Dedifferentiated amniotic fluid mesenchymal stem cell (primary cell): Measurements from ENCODE around the gene RYK.
"Not testable (repeated sequence)": the region's sequence is repeated elsewhere in the genome, so short reads cannot be mapped to it uniquely, and the experiment has no call there.

Source experiments
- DNase-seq: peaks from one replicate; pipeline ENCODE4 v3.0.0-alpha.2; 2016; ENCODE audit errors: extremely low spot score

Gene RYK

DNA sequence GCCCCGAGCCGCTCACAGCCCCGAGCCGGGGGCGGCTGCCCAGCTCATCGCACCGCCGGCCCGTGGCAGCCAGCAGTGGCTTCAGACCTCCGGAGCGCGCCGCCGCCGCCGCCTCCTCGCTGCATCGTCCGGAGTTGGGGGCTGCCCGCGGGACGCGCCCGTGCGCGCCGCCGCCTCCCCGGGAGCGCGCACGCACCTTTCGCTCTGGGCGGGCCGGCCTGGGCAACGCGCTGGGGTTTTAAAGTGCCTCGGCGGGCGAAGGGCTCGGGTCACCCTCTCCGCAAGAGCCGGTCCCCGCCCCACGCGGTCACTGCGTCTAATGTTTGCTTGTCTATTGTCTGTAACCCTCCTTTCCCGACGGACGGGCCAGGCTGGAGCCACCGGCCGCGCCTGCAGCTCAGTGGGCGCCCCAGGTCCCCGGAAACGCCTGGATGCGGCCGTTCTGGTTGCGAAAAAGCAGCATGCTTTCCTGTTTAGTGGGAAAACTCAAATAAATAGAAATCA, at the start of gene RYK:
Gene RYK, minus strand, starts transcription at position 143 of the 504 bp plus-strand sequence. CDS start 205 bp downstream, outside the sequence.
- peak; percentile 49 for DNase-seq

- no peak for DNase-seq
These were observed 49.2 kb upstream of the RYK start for GRCh38 chr3:134299888-134300206.

DNA sequence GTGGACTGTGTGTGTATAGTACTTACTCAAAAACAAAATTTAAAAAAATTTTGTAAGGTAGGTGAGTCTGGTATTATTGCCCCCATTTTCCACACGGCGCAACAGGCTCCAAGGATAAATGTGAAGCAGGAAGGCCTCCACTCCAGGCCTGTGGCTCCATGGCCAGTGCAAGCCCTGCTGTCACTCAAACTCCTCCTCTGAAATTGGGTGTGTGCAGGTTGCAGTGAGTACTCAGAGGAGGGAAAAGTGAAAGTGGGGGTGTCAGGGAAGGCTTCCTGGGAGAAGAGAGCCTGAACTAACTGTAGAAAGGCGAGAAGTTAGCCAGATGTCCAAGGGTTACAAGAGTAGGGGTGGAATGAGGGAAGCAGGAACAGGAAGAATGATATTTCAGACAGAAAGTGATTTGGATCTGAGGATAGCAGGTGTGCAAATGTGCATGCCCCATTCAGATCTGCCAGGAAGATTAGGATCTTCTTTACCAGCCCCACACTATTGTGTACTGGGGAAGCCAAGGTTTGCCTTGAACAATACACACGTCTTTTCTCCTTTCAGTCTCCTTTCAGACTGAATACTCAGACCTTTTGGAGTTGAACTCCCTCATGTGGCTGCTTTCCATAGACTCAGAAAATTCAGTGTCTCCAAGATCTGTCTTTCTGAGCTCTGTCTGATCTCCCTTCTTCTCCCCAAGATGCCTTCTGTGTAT, 48.7 kb upstream of the RYK start:
- DNase-seq, result peak; percentile 77

DNA sequence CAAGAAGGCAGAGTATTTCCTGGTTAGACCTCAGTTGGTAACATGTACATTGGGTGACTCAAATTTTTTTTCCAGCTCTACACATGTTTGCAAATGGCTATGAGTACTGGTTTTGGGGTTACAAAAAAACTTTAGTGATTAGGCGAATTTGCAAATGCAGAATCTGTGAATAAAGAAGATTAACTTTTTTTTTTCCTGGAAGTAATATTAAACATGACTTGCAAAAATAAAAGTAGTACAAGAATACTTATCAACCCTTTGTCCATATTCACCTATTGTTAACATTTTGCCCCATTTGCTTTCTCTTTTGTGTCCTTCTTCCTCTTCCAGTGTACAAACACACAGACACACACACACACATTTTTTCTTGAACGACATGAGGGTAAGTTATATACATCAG, 47.6 kb upstream of the RYK start:
- no peak for DNase-seq

DNA sequence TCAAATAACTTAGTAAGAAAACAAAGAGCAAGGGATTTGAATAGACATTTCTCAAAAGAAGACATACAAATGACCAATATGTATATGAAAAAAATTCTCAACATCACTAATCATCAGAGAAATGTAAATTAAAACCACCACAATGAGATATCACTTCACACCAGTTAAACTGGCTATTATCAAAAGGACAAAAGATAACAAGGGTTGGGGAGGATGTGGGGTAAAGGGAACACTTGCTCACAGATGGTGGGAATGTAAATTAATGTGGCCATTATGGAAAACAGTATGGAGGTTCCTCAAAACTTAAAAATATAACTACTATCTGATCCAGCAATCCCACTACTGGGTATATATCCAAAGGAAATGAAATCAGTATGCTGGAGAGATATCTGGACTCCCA, 46.0 kb upstream of the RYK start:
- DNase-seq, result no peak

DNA sequence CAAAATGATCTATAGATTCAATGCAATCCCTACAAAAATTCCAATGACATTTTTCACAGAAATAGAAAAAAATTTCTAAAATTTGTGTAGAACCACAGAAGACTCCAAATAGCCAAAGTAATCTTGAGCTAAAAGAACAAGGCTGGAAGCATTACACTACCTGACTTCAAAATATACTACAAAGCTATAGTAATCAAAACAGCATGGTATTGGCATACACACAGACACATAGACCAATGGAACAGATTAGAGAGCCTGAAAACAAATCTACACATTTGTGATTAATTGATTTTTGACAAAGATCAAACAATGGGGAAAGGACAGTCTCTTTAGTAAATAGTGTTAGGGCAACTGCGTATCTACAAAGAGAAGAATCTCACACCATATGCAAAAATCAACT, 45.3 kb upstream of the RYK start:
- no peak for DNase-seq

DNA sequence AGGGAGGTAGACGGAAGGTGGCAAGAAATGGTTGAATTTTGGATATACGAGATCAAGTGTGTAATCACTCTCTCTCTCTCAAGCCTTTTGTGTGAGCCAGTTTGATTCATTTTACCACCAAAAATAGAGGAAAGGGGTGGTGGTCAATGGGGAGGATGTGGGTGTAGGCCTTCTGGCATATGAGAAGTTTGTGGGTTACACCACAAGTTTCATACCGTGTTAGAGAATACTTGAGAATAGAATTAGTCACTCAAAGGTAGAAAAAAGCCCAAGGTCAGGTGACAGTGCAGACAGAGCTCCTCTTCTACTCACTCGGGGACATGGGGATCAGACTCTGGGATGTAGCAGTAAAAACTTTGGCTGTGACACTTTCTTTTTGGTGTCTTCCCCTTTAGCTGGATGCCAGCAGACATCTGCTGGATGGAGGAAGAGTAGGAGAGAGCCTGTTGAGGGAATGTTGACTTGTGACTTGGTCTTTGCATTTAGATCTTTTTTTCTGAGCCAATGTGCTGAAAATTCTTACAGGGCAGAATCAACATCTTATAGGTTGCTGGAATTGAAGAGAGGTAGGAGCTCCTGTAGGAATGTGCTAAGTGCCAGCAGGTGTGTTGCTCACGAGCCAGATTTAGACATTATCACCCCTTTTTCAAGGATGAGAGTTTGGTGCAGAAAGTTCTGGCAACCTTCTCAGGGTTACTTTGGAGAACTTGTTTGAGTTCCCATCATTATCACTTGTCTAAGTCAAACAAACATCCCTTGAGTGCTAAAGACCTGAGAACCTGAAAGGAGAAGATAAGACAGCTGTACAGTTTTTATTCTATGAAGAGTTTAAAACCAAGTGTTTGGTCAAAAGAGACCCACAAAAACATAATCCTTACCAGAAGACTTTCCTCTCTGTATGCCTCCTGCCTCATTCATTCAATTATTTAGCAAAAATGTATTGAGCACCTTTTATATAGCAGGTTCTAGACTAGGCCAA, 43.9 kb upstream of the RYK start:
- DNase-seq, result no peak

DNA sequence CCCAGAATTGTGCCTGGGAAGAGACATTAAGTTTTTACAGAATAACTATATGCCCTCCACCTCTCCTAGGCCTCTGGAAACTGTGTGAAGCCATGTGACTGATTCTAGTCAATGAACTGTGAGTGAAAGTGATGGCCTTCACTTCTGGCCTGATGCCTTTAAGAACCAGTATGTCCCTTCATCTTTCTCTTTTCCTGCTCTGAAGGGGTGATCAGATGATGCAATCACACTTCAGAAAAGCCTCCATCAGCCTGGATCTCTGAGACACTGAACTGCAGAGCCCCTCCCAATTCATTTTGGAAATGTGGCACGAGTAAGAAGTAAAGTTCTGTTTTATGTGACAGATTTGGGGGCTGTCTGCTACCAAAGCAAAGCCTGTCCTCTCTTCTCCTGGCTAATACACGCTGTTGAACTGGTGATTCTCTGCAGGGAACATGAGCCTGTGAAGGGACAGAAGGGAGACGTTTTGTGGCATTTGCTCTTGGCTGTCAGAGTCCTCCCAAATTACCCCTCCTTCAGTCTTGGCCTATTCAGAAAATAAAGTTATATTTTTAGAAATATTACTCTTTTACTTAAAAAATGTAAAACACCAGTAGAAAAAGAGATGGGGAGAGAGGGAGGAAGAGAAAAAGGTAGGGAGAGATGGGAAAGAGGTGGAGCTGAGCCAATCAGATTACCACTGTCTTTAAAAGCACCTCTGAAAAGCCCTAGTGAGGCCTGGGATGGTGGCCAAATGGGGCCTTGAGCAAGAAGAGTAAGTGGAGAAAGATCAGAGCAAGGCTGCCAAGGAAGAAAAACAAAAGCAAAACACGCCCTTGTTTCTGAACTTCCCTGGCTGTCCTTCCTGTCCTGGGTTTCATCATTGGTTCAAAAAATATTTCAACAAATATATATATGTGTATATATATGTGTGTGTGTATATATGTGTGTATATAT, 40.9 kb upstream of the RYK start:
- DNase-seq, result peak; percentile 84

GRCh38 chr3:134287512-134287911, 36.9 kb upstream of the RYK start:
- DNase-seq, result no peak

GRCh38 chr3:134284438-134284837, 33.8 kb upstream of the RYK start:
- DNase-seq, result no peak

DNA sequence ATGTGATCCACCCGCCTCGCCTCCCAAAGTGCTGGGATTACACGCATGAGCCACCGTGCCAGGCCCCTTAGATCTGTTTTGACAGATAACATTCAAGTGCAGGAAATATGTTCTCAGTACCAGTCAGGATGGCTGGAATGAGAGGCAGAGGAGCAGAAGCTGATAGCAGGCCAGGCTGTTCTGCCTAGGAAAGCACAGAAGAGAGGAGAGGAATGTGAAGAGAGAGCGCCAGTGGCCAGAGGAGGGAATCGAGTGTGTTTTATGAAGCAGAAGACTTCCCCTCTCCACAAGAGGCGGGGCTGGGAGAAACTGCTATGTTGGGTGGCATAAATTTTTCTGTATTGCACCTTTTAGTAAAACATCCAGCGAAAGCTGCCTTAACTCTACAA, 32.0 kb upstream of the RYK start:
- no peak for DNase-seq

- DNase-seq, result no peak
These were observed 31.4 kb upstream of the RYK start for GRCh38 chr3:134281912-134282658.

DNA sequence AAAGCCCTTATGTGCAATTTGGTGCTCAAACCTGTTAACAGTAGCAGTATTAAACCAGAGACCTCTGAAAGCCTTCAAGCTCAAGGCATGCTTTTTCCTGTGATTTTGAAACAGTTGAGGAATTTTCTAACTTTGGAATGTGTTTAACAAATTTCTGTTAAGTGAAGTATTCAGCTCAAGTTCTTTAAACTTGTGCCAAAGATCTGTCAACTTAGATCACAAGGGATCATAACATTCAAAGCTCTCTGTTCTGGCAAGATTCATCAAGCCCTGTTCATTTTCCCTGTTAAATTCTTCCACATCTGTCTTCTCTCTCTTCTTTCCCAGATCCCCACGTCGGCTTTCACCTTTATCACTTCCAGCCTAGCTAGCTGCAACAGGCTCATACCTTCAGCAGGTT, 28.8 kb upstream of the RYK start:
- no peak for DNase-seq

- DNase-seq, result no peak
These were observed 26.5 kb upstream of the RYK start for GRCh38 chr3:134277066-134277660.

DNA sequence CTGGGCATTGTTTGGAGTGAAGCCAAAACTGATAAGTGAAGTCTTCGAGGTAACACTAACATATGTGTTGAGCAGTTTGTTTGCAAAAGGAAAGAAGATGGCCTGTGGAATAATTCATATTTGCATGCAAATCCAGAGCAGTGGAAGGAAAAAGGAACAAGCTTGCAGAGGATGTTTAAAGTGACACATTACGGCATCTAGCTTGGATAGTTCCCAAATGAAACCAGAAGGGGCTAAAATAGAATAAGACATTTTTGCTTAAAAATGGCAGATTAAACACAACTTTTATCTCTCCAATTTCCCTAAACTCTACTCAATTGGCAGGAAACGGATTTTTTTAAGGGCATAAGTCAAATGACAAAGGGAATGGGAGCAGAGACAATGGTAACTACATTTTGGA, 25.4 kb upstream of the RYK start:
- DNase-seq, result no peak

DNA sequence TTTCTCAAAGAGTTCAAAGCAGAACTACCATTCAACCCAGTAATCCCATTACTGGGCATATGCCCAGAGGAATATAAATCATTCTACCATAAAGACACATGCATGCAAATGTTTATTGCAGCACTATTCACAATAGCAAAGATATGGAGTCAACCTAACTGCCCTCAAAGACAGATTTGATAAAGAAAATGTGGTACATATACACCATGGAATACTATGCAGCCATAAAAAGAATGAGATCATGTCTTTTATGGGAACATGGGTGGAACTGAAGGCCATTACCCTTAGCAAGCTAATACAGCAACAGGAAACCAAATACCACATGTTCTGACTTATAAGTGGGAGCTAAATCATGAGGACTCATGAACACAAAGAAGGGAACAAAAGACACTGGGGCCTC, 24.5 kb upstream of the RYK start:
- DNase-seq, result not testable (repeated sequence)

DNA sequence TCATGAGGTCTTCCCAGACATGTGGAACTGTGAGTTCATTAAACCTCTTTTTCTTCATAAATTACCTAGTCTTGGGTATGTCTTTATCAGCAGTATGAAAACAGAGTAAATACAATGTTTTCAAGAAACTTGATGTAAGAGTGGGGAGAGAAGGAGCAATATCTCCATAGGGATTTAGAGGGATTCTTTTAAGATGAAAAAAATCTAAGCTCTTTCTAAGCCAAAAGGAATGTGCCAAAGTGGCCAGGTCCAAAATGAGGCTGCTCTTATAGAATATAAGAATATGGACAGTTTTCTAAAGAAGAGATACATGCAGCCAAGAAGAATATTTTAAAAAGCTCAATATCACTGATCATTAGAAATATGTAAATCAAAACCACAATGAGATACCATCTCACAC, 23.9 kb upstream of the RYK start:
- DNase-seq, result peak; percentile 72

- peak; percentile 36 for DNase-seq
These were observed 17.3 kb upstream of the RYK start for GRCh38 chr3:134267996-134268395.

DNA sequence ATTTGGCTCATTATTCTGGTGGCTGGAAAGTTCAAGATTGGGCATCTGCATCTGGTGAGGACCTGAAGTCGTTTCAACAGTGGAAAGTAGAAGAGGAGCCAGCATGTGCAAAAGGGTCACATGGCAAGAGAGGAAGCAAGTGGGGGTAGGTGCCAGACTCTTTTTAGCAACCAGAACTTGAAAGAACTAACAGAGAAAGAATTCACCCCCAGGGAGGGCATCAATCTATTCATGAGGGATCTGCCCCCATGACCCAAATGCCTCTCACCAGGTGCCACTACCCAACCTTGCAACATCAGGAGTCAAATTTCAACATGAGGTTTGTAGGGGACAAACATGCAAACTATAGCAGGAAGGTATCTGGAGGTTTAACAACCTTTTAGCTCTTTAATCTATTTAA, 10.3 kb upstream of the RYK start:
- DNase-seq, result no peak

- no peak for DNase-seq
These were observed 8.2 kb upstream of the RYK start for GRCh38 chr3:134258761-134259347.
